SK-N-SH treated with all-trans-retinoic acid at 6 μM for 48 hours (cell line): ENCODE measurements around the gene SGIP1.

Experiments used
- ATAC-seq: fragments of 200-7000 bp; cut with Tn5 transposase; 3 replicates; pipeline ENCODE4 v1.9.1; 2020; ENCODE audit warnings: mild to moderate bottlenecking, moderate library complexity
- ARNTL ChIP-seq: fragments of 450-650 bp; formaldehyde crosslinking; IDR thresholded peaks from 2 replicates; pipeline ENCODE4 v1.5.0; 2020; ENCODE audit warnings: low read depth, mild to moderate bottlenecking, moderate library complexity, borderline replicate concordance
- BACH2 ChIP-seq: fragments of 250-450 bp; sonication (Bioruptor Pico); IDR thresholded peaks from 2 replicates; pipeline ENCODE4 v1.9.0; 2021; ENCODE audit warnings: mild to moderate bottlenecking, borderline replicate concordance
- CSDC2 ChIP-seq: fragments of 250-450 bp; sonication (Bioruptor Pico); IDR thresholded peaks from 2 replicates; pipeline ENCODE4 v1.5.0; 2020; ENCODE audit warnings: mild to moderate bottlenecking, moderate library complexity
- CSRNP3 ChIP-seq: fragments of 250-450 bp; sonication (Bioruptor Pico); IDR thresholded peaks from 2 replicates; pipeline ENCODE4 v1.5.1; 2021; ENCODE audit warnings: mild to moderate bottlenecking, moderate library complexity
- ESRRG ChIP-seq: fragments of 250-450 bp; sonication (Bioruptor Pico); IDR thresholded peaks from 2 replicates; pipeline ENCODE4 v1.6.1; 2021; ENCODE audit warnings: mild to moderate bottlenecking
- GLIS3 ChIP-seq: fragments of 250-450 bp; sonication (Bioruptor Pico); IDR thresholded peaks from 2 replicates; pipeline ENCODE4 v1.5.0; 2020; ENCODE audit warnings: mild to moderate bottlenecking, moderate library complexity
- ISL1 ChIP-seq: fragments of 250-450 bp; sonication (Bioruptor Pico); IDR thresholded peaks from 2 replicates; pipeline ENCODE4 v2.1.2; 2022; ENCODE audit warnings: mild to moderate bottlenecking, moderate library complexity
- OSR1 ChIP-seq: fragments of 250-450 bp; sonication (Bioruptor Pico); IDR thresholded peaks from 2 replicates; pipeline ENCODE4 v1.8.0; 2022; ENCODE audit warnings: moderate library complexity, mild to moderate bottlenecking, inconsistent platforms
- PPARA ChIP-seq: fragments of 250-450 bp; sonication (Bioruptor Pico); IDR thresholded peaks from 2 replicates; pipeline ENCODE4 v1.5.0; 2020; ENCODE audit warnings: mild to moderate bottlenecking, borderline replicate concordance
- RARB ChIP-seq: fragments of 250-450 bp; sonication (Bioruptor Pico); IDR thresholded peaks from 2 replicates; pipeline ENCODE4 v1.8.0; 2021; ENCODE audit warnings: mild to moderate bottlenecking, moderate library complexity
- SNAI2 ChIP-seq: fragments of 250-450 bp; sonication (Bioruptor Pico); IDR thresholded peaks from 2 replicates; pipeline ENCODE4 v1.5.0; 2020; ENCODE audit warnings: mild to moderate bottlenecking, moderate library complexity
- TCF4 ChIP-seq: fragments of 250-450 bp; sonication (Bioruptor Pico); IDR thresholded peaks from 2 replicates; pipeline ENCODE4 v1.8.0; 2021; ENCODE audit warnings: mild to moderate bottlenecking, moderate library complexity, borderline replicate concordance
- ZC3H10 ChIP-seq: fragments of 250-450 bp; sonication (Bioruptor Pico); IDR thresholded peaks from 2 replicates; pipeline ENCODE4 v1.5.1; 2021; ENCODE audit warnings: mild to moderate bottlenecking, moderate library complexity
- ZFP3 ChIP-seq: fragments of 250-450 bp; sonication (Bioruptor Pico); IDR thresholded peaks from 2 replicates; pipeline ENCODE4 v1.5.0; 2020; ENCODE audit warnings: mild to moderate bottlenecking, moderate library complexity
- ZFP30 ChIP-seq: fragments of 450-650 bp; formaldehyde crosslinking; IDR thresholded peaks from 2 replicates; pipeline ENCODE4 v1.5.0; 2022; ENCODE audit warnings: mild to moderate bottlenecking, moderate library complexity
- ZNF565 ChIP-seq: fragments of 450-650 bp; formaldehyde crosslinking; conservative IDR thresholded peaks from 2 replicates; pipeline ENCODE4 v1.5.0; 2020; ENCODE audit warnings: low read depth, mild to moderate bottlenecking, moderate library complexity
- ZNF70 ChIP-seq: fragments of 450-650 bp; formaldehyde crosslinking; IDR thresholded peaks from 2 replicates; pipeline ENCODE4 v1.5.0; 2020; ENCODE audit warnings: mild to moderate bottlenecking, moderate library complexity
- ZNF8 ChIP-seq: fragments of 450-650 bp; formaldehyde crosslinking; IDR thresholded peaks from 2 replicates; pipeline ENCODE4 v1.5.0; 2020; ENCODE audit warnings: mild to moderate bottlenecking, moderate library complexity
- TF ChIP-seq, protein P1 (sequence below): fragments of 250-450 bp; sonication (Bioruptor Pico); IDR thresholded peaks from 2 replicates; pipeline ENCODE4 v1.5.1; 2020; ENCODE audit warnings: low read depth, mild to moderate bottlenecking, moderate library complexity
- TF ChIP-seq, protein P2 (sequence below): fragments of 250-450 bp; sonication (Bioruptor Pico); IDR thresholded peaks from 2 replicates; pipeline ENCODE4 v1.5.0; 2020; ENCODE audit warnings: mild to moderate bottlenecking, moderate library complexity
- TF ChIP-seq, protein P3 (sequence below): fragments of 250-450 bp; sonication (Bioruptor Pico); IDR thresholded peaks from 2 replicates; pipeline ENCODE4 v1.8.0; 2020; ENCODE audit warnings: mild to moderate bottlenecking, moderate library complexity, borderline replicate concordance

Gene SGIP1

GRCh38 chr1:66679140-66679539, 145.2 kb downstream of the SGIP1 start:
- no peak for ATAC-seq
- TF ChIP-seq CSRNP3 (CRISPR knock-in tag) (no peak), PPARA (CRISPR knock-in tag) (no peak), ZNF70 (CRISPR knock-in tag) (no peak), ZFP3 (CRISPR knock-in tag) (no peak), ZFP30 (CRISPR knock-in tag) (no peak), ZNF8 (CRISPR knock-in tag) (no peak), TCF4 (no peak)

GRCh38 chr1:66681686-66682085, 147.7 kb downstream of the SGIP1 start:
- TF ChIP-seq SNAI2 (CRISPR knock-in tag) = no peak
- no peak for TF ChIP-seq ZC3H10 (CRISPR knock-in tag)
- no peak for TF ChIP-seq GLIS3
- no peak for TF ChIP-seq RARB (CRISPR knock-in tag)
- TF ChIP-seq ZNF8 (CRISPR knock-in tag) = no peak
- no peak for TF ChIP-seq CSDC2 (CRISPR knock-in tag)
- no peak for TF ChIP-seq BACH2
- no peak for TF ChIP-seq ZFP3 (CRISPR knock-in tag)
- no peak for TF ChIP-seq OSR1 (CRISPR knock-in tag)
- TF ChIP-seq ESRRG (CRISPR knock-in tag) = no peak
- TF ChIP-seq ZNF565 = no peak
- no peak for TF ChIP-seq ARNTL (CRISPR knock-in tag)
- TF ChIP-seq, protein P1, sequence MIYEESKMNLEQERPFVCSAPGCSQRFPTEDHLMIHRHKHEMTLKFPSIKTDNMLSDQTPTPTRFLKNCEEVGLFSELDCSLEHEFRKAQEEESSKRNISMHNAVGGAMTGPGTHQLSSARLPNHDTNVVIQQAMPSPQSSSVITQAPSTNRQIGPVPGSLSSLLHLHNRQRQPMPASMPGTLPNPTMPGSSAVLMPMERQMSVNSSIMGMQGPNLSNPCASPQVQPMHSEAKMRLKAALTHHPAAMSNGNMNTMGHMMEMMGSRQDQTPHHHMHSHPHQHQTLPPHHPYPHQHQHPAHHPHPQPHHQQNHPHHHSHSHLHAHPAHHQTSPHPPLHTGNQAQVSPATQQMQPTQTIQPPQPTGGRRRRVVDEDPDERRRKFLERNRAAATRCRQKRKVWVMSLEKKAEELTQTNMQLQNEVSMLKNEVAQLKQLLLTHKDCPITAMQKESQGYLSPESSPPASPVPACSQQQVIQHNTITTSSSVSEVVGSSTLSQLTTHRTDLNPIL = no peak
- no peak for TF ChIP-seq TCF4
- no peak for TF ChIP-seq ISL1 (CRISPR knock-in tag)
- TF ChIP-seq, protein P2, sequence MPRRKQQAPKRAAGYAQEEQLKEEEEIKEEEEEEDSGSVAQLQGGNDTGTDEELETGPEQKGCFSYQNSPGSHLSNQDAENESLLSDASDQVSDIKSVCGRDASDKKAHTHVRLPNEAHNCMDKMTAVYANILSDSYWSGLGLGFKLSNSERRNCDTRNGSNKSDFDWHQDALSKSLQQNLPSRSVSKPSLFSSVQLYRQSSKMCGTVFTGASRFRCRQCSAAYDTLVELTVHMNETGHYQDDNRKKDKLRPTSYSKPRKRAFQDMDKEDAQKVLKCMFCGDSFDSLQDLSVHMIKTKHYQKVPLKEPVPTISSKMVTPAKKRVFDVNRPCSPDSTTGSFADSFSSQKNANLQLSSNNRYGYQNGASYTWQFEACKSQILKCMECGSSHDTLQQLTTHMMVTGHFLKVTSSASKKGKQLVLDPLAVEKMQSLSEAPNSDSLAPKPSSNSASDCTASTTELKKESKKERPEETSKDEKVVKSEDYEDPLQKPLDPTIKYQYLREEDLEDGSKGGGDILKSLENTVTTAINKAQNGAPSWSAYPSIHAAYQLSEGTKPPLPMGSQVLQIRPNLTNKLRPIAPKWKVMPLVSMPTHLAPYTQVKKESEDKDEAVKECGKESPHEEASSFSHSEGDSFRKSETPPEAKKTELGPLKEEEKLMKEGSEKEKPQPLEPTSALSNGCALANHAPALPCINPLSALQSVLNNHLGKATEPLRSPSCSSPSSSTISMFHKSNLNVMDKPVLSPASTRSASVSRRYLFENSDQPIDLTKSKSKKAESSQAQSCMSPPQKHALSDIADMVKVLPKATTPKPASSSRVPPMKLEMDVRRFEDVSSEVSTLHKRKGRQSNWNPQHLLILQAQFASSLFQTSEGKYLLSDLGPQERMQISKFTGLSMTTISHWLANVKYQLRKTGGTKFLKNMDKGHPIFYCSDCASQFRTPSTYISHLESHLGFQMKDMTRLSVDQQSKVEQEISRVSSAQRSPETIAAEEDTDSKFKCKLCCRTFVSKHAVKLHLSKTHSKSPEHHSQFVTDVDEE = no peak
- TF ChIP-seq, protein P3, sequence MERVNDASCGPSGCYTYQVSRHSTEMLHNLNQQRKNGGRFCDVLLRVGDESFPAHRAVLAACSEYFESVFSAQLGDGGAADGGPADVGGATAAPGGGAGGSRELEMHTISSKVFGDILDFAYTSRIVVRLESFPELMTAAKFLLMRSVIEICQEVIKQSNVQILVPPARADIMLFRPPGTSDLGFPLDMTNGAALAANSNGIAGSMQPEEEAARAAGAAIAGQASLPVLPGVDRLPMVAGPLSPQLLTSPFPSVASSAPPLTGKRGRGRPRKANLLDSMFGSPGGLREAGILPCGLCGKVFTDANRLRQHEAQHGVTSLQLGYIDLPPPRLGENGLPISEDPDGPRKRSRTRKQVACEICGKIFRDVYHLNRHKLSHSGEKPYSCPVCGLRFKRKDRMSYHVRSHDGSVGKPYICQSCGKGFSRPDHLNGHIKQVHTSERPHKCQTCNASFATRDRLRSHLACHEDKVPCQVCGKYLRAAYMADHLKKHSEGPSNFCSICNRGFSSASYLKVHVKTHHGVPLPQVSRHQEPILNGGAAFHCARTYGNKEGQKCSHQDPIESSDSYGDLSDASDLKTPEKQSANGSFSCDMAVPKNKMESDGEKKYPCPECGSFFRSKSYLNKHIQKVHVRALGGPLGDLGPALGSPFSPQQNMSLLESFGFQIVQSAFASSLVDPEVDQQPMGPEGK (CRISPR knock-in tag) = no peak
- TF ChIP-seq ZFP30 (CRISPR knock-in tag) = no peak
- ATAC-seq = no peak

GRCh38 chr1:66682106-66682505, 148.2 kb downstream of the SGIP1 start:
- ATAC-seq = no peak
- TF ChIP-seq, protein P3 (CRISPR knock-in tag) = no peak
- TF ChIP-seq PPARA (CRISPR knock-in tag) = no peak
- TF ChIP-seq ZC3H10 (CRISPR knock-in tag) = no peak
- TF ChIP-seq CSDC2 (CRISPR knock-in tag) = no peak

DNA sequence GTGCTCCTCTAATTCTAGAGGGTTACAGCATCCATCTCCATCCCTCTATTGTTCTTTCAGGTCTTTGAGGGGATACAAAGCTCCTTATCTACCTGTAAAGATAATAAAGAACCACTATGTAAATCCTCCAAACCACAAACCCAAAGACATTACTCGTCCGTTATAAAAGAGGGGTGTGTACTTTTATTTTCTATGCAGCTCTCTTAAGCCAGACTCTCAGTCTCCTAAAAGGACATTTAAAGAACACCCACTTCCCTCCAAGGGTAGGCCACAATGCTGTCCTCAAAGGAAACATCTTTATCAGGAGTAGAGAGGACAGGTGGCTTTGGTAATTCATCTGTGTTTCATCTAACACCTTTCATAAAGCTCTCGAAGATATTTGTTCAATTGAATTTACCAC, 150.4 kb downstream of the SGIP1 start:
- no peak for ATAC-seq
- TF ChIP-seq, protein P1 = no peak
- no peak for TF ChIP-seq ZNF565
